ENCODE measurements around the gene NRXN3.
A peak's percentile ranks its signal among the peaks of the same experiment; 100 is the strongest.

The NRXN3 gene

DNA sequence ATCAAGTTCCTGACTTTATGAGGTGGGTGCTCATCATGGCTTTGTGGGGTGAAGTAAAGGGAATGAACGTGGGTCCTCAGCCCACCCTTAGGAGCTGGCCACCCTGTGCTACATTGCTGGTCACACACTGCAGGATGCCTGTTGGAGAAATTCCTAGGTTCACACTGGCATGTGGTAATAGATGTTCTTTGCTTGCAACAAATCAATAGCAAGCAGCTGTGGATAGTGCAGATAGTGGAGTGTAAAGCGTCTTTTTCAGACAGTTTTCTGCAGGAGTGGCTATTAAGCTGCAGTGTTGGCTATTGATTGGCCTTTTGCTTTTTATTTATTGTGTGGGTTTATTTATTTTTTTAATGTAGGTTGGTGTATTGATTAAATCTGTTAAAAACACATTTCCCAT lies 822.7 kb downstream of the NRXN3 start:
- TF ChIP-seq, protein P1, sequence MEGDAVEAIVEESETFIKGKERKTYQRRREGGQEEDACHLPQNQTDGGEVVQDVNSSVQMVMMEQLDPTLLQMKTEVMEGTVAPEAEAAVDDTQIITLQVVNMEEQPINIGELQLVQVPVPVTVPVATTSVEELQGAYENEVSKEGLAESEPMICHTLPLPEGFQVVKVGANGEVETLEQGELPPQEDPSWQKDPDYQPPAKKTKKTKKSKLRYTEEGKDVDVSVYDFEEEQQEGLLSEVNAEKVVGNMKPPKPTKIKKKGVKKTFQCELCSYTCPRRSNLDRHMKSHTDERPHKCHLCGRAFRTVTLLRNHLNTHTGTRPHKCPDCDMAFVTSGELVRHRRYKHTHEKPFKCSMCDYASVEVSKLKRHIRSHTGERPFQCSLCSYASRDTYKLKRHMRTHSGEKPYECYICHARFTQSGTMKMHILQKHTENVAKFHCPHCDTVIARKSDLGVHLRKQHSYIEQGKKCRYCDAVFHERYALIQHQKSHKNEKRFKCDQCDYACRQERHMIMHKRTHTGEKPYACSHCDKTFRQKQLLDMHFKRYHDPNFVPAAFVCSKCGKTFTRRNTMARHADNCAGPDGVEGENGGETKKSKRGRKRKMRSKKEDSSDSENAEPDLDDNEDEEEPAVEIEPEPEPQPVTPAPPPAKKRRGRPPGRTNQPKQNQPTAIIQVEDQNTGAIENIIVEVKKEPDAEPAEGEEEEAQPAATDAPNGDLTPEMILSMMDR (IDR thresholded peaks at IDR 0.05; ENCODE audit: extremely low read depth, insufficient read depth, missing control alignments): no peak
- in situ Hi-C loops (cut with MboI; ENCODE audit: low pct_unique_long_range_greater_than_20kb, low sequenced_read_pairs, unreplicated experiment): no loop called here
- no peak for DNase-seq (ENCODE audit: low spot score)

DNA sequence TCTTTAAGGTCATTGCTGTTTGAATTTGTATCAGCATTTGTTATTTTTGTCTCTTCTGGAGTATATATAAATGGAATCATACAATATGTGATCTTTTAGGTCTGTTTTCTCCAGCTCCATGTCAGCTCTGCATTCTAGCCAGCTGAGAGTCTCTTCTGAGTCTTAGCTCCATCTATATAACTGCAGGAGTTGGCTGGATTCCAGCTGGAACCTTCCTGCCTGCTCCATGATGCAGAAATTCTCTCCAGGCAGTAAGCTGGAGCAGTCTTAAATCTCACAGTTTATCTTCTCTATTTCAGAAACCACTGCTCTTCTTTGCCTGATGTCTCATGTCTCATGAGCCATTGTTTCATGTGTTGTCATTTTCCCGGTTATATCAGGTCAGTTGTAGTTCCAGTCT lies 827.6 kb downstream of the NRXN3 start:
- in situ Hi-C loops (cut with MboI; ENCODE audit: low pct_unique_long_range_greater_than_20kb, low sequenced_read_pairs, unreplicated experiment): no loop called here
- no peak for DNase-seq (ENCODE audit: low spot score)
- TF ChIP-seq, protein P1 (IDR thresholded peaks at IDR 0.05; ENCODE audit: extremely low read depth, insufficient read depth, missing control alignments): no peak

DNA sequence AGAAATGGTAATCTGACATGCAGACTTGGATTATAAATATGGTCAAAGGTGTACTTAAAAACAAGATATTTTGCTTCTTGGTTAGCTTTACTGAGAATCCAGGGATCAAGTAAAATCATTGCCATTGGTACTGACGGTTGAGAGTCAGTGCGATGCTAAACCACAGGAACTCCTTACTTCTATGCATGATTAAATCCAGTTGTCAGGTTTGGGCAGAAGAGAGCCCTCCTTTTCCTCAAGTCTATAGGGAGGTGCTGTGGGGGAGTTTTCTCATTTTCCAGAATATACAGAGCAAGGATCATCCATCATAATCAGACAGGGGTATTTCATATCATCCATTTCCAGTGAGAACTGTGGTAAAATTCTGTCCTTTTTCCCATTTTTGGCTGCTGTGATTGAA lies 839.1 kb downstream of the NRXN3 start:
- in situ Hi-C loops (cut with MboI; ENCODE audit: low pct_unique_long_range_greater_than_20kb, low sequenced_read_pairs, unreplicated experiment): no loop called here
- TF ChIP-seq, protein P1 (IDR thresholded peaks at IDR 0.05; ENCODE audit: extremely low read depth, insufficient read depth, missing control alignments): no peak
- DNase-seq (ENCODE audit: low spot score): no peak

DNA sequence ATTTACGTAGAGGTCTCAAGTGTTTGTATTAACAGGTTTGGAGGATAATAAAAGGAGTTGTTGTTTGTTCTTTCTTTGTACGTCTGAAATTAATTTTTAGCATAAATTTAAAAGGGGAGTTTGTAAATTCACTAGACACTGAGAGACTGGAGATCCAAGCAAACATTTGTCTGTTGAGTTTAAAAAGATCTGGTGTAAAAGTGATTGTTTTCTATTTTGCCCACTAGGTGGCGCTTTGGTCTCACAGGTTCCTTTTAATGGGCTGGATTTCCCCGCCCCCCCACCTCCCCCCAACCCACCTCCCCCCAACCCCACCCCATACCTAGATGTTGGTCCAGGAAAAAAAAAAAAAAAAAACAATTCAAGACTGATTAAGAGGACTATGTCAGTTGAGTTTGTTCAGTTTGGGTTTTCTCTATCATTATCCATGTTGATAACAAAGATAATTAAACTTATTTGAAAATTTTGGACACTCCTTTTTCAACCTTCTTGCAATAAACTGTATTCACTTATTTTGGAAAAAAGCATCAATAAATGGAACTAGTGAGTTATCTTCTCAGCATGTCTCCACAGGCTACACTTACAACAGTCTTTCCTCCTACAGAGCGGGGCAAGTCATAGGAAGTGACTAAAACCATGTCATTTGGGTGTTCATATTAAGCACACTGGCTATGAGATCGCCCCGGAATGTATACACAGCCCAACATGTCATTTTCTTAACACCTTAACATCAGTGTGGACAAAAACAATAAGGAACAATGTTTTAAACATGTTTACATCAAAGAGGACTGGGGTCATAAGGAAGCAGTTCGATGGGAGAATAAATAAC lies 841.1 kb downstream of the NRXN3 start:
- TF ChIP-seq, protein P1 (IDR thresholded peaks at IDR 0.05; ENCODE audit: extremely low read depth, insufficient read depth, missing control alignments): peak; percentile 48
- peak; percentile 13 for DNase-seq (ENCODE audit: low spot score)
- in situ Hi-C loops (cut with MboI; ENCODE audit: low pct_unique_long_range_greater_than_20kb, low sequenced_read_pairs, unreplicated experiment): no loop called here

DNA sequence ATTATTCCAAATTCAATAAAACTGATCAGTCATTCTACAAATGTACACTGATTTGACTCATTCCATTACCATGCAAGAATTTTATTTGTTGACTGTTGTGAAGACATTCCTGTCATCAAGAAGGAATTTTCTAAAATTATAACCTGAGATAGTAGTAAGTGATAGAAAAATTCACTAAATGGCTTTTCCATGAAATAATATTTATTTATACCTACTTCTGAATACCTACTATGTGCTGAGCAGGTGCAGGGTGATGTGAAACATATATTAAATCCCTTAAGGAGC lies 841.7 kb downstream of the NRXN3 start:
- in situ Hi-C loops (cut with MboI; ENCODE audit: low pct_unique_long_range_greater_than_20kb, low sequenced_read_pairs, unreplicated experiment): no loop called here
- no peak for DNase-seq (ENCODE audit: low spot score)
- TF ChIP-seq, protein P1 (IDR thresholded peaks at IDR 0.05; ENCODE audit: extremely low read depth, insufficient read depth, missing control alignments): no peak

DNA sequence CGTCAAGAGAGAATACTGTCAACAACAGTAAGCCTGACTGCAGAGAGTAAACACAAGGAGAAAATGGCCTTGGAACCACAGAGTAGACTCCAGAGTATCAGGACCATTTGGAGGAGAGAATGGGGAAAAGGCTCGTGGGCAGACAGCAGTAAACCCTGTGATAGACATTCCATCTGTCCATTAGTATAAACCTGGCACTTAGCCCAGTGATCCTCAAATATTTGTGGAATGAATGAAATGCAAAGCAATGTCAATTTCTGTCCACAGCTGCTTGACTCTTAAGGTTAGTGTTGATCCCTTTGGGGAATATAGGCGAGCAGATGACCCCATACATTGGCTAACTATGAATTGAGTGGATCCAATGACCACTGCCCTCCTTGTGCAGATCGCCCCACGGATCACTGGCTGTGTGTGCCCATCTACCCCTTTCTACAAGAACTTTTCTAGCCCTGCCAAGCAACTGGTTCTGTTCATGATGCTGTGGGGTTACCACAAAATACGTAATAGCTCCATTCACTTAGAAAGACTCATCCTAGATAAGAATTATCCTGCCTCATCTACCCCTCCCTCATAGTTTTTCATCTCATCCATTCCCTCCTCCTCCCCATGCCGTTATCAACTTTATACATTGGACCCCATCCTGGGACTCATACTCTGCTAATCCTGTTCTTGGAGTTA lies 846.8 kb downstream of the NRXN3 start:
- no peak for DNase-seq (ENCODE audit: low spot score)
- TF ChIP-seq, protein P1 (IDR thresholded peaks at IDR 0.05; ENCODE audit: extremely low read depth, insufficient read depth, missing control alignments): no peak
- in situ Hi-C loops (cut with MboI; ENCODE audit: low pct_unique_long_range_greater_than_20kb, low sequenced_read_pairs, unreplicated experiment): no loop called here
